Right ventricle myocardium superior (tissue), 1 donor: ENCODE results near the gene HYAL2. TPM values are rescaled to one million over a fixed set of nuclear protein-coding genes. Genes with fewer than 3 reads are reported as not detected.

Source experiments
- total RNA-seq: library from RNA; stranded (reverse); fragmentation: NEBNext Ultra II Directional; extraction: Animal tissue kit (Norgen Biotek cat#: 25700); gene quantifications from one replicate; pipeline ENCODE4 v1.2.1, GENCODE V29; 2021
- donor health status: DM: no; HTN: yes; CAD: no; lungs with severe emphysema.

The HYAL2 gene
- total RNA-seq, 1 donor from 2014 or later: 33.8 TPM

Other genes starting within 250 kb of the HYAL2 start
- gene RBM5, start 233.8 kb downstream of the HYAL2 start, total RNA-seq: 56.7 TPM
- 10.8 TPM for gene SEMA3F, start 167.4 kb downstream of the HYAL2 start, total RNA-seq
- gene GNAT1, start 131.1 kb downstream of the HYAL2 start, total RNA-seq: not detected
- gene SLC38A3, start 117.5 kb downstream of the HYAL2 start, total RNA-seq: 10.6 TPM
- gene GNAI2, start 86.5 kb downstream of the HYAL2 start, total RNA-seq: 126 TPM
- 19.9 TPM for gene SEMA3B, start 53.6 kb downstream of the HYAL2 start, total RNA-seq
- 29.6 TPM for gene LSMEM2, start 43.7 kb downstream of the HYAL2 start, total RNA-seq
- 70.1 TPM for gene IFRD2, start 30.3 kb downstream of the HYAL2 start, total RNA-seq
- 1.2 TPM for gene HYAL3, start 23.3 kb downstream of the HYAL2 start, total RNA-seq
- 6.3 TPM for gene NAA80, start 23.3 kb downstream of the HYAL2 start, total RNA-seq
- 66.5 TPM for gene HYAL1, start 19.2 kb downstream of the HYAL2 start, total RNA-seq
- 28.2 TPM for gene TUSC2, start 5.5 kb upstream of the HYAL2 start, total RNA-seq
- gene RASSF1, start 18.1 kb upstream of the HYAL2 start, total RNA-seq: 14.1 TPM
- not detected for gene ZMYND10, start 23.0 kb upstream of the HYAL2 start, total RNA-seq
- gene NPRL2, start 28.0 kb upstream of the HYAL2 start, total RNA-seq: 14.8 TPM
- gene CYB561D2, start 28.1 kb upstream of the HYAL2 start, total RNA-seq: 5.6 TPM
- 24.9 TPM for gene TMEM115, start 36.8 kb upstream of the HYAL2 start, total RNA-seq
- gene CACNA2D2, start 180.9 kb upstream of the HYAL2 start, total RNA-seq: 1.6 TPM
- gene C3orf18, start 245.0 kb upstream of the HYAL2 start, total RNA-seq: 53.1 TPM
- 19.5 TPM for gene HEMK1, start 246.8 kb upstream of the HYAL2 start, total RNA-seq